ENCODE results near the gene DRG1. TPM values are rescaled to one million over a fixed set of nuclear protein-coding genes. Genes with fewer than 3 reads are reported as not detected.

DRG1 gene
- total and polyA plus RNA-seq, 2 experiments from 2014 or later: 63.9 to 87.6 TPM

- TF ChIP-seq ZNF114 (CRISPR knock-in tag; IDR thresholded peaks at IDR 0.05) (no peak), ZNF331 (CRISPR knock-in tag; IDR thresholded peaks at IDR 0.05; ENCODE audit: low read depth) (no peak), EZH2phosphoT487 (IDR thresholded peaks at IDR 0.05; ENCODE audit: unreplicated experiment) (no peak), CREB1 (CRISPR knock-in tag; IDR thresholded peaks at IDR 0.05; ENCODE audit: low read depth) (no peak)
Observed at GRCh38 chr22:31436132-31436531, 36.7 kb downstream of the DRG1 start (continued).

- H3K4me3 ChIP-seq: no peak overlapping the region
- no peak overlapping the region for H3K4me2 ChIP-seq
- TF ChIP-seq JUNB (IDR thresholded peaks at IDR 0.05; ENCODE audit: unreplicated experiment) (no peak), CTCF (conservative IDR thresholded peaks at IDR 0.05; ENCODE audit: low read depth in 2 of 2) (no peak)
- Mint-ChIP-seq H3K4me1 (no peaks in the 10 kb centered on the region), H3K36me3 (ENCODE audit: low read depth) (peaks cover 78% of the 10 kb centered on the region), H3K4me3 (no peak overlapping the region), H3K27ac (no peak overlapping the region), H3K27me3 (ENCODE audit: insufficient read depth, low read depth, poor library complexity) (peaks cover 8% of the 10 kb centered on the region), H3K9me3 (no peaks in the 10 kb centered on the region)
- H3K79me2 ChIP-seq (replicated peaks; ENCODE audit: insufficient read depth): no peaks in the 10 kb centered on the region
- no peak for ATAC-seq
- peaks cover 13% of the 10 kb centered on the region; the same call in 1 of the 2 replicates for H3F3A ChIP-seq (replicated peaks; ENCODE audit: low read depth)
- H3K27me3 ChIP-seq (ENCODE audit: insufficient read depth): no peaks in the 10 kb centered on the region
- no peaks in the 10 kb centered on the region for H3K4me1 ChIP-seq (ENCODE audit: insufficient read depth)
- DNase-seq (ENCODE audit: low spot score): no peak
- H3K9me2 ChIP-seq (ENCODE audit: insufficient read depth): no peaks in the 10 kb centered on the region
- H4K20me1 ChIP-seq (replicated peaks; ENCODE audit: insufficient read depth): peaks cover 9% of the 10 kb centered on the region; the same call in 1 of the 2 replicates
- H2AFZ ChIP-seq: no peak overlapping the region
- H3K27ac ChIP-seq (ENCODE audit: low read depth): no peak overlapping the region
- H3K36me3 ChIP-seq (ENCODE audit: insufficient read depth): peaks cover 27% of the 10 kb centered on the region
Observed at GRCh38 chr22:31439808-31440207, 40.4 kb downstream of the DRG1 start.

- Histone ChIP-seq H3K36me3 (ENCODE audit: insufficient read depth) (peaks cover 19% of the 10 kb centered on the region), H3F3A (replicated peaks; ENCODE audit: low read depth) (peaks cover 13% of the 10 kb centered on the region; the same call in 1 of the 2 replicates), H3K4me3 (no peak overlapping the region), H3K27me3 (ENCODE audit: insufficient read depth) (no peaks in the 10 kb centered on the region), H2AFZ (no peak overlapping the region), H4K20me1 (replicated peaks; ENCODE audit: insufficient read depth) (peaks cover 9% of the 10 kb centered on the region; the same call in 1 of the 2 replicates), H3K4me1 (ENCODE audit: insufficient read depth) (no peaks in the 10 kb centered on the region), H3K27ac (ENCODE audit: low read depth) (no peak overlapping the region), H3K79me2 (replicated peaks; ENCODE audit: insufficient read depth) (no peaks in the 10 kb centered on the region), H3K4me2 (no peak overlapping the region), H3K9me2 (ENCODE audit: insufficient read depth) (no peaks in the 10 kb centered on the region)
- H3K4me3 Mint-ChIP-seq: no peak overlapping the region
- H3K36me3 Mint-ChIP-seq (ENCODE audit: low read depth): peaks cover 75% of the 10 kb centered on the region
- no peak for TF ChIP-seq CREB1 (CRISPR knock-in tag; IDR thresholded peaks at IDR 0.05; ENCODE audit: low read depth)
- TF ChIP-seq EZH2phosphoT487 (IDR thresholded peaks at IDR 0.05; ENCODE audit: unreplicated experiment): no peak
- TF ChIP-seq ETS1 (IDR thresholded peaks at IDR 0.05): no peak
- no peak for TF ChIP-seq NANOG (IDR thresholded peaks at IDR 0.05; ENCODE audit: borderline replicate concordance)
- TF ChIP-seq REST (IDR thresholded peaks at IDR 0.05; ENCODE audit: unreplicated experiment): no peak
- no peaks in the 10 kb centered on the region for H3K4me1 Mint-ChIP-seq
- DNase-seq (ENCODE audit: low spot score): no peak
- no peaks in the 10 kb centered on the region for H3K9me3 Mint-ChIP-seq
- peaks cover 8% of the 10 kb centered on the region for H3K27me3 Mint-ChIP-seq (ENCODE audit: insufficient read depth, low read depth, poor library complexity)
- ATAC-seq: no peak
- H3K27ac Mint-ChIP-seq: no peak overlapping the region
Observed at GRCh38 chr22:31440681-31441080, 41.3 kb downstream of the DRG1 start.

Data from GM23338 (cell line).